Measurements from ENCODE around the gene TCEAL5.
"Not testable (repeated sequence)": the region's sequence is repeated elsewhere in the genome, so short reads cannot be mapped to it uniquely, and the experiment has no call there.

TCEAL5 gene

DNA sequence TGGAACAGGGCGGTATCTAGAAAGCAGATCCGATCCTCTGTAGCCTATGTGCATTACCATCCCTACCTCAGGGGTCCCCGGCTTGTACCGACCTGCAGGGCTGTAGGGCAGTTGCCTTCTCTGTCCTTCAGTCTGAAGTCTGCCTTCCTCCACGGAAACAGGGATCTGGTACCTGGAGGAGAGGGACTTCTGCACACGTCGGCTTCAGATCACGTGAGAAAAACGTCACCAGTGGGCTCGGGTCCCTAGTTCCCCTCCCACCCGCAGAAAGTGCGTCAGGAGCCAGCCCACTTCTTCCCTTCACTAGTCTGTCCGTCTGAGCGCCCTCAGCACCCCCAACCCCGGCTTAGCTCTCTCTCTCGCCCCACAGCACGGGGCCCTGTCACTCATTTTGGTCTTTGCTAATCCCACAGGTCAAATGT lies at the start of gene TCEAL5:
TCEAL5 (minus strand) TSS at position 170 of the 422 bp plus-strand sequence. CDS start 2,187 bp downstream, outside the sequence.
- no peak for DNase-seq (ENCODE audit: low read depth in 2 of 2)

- DNase-seq (ENCODE audit: low read depth in 2 of 2): no peak
These were observed 34.8 kb upstream of the TCEAL5 start for GRCh38 chrX:103311399-103311780.

DNA sequence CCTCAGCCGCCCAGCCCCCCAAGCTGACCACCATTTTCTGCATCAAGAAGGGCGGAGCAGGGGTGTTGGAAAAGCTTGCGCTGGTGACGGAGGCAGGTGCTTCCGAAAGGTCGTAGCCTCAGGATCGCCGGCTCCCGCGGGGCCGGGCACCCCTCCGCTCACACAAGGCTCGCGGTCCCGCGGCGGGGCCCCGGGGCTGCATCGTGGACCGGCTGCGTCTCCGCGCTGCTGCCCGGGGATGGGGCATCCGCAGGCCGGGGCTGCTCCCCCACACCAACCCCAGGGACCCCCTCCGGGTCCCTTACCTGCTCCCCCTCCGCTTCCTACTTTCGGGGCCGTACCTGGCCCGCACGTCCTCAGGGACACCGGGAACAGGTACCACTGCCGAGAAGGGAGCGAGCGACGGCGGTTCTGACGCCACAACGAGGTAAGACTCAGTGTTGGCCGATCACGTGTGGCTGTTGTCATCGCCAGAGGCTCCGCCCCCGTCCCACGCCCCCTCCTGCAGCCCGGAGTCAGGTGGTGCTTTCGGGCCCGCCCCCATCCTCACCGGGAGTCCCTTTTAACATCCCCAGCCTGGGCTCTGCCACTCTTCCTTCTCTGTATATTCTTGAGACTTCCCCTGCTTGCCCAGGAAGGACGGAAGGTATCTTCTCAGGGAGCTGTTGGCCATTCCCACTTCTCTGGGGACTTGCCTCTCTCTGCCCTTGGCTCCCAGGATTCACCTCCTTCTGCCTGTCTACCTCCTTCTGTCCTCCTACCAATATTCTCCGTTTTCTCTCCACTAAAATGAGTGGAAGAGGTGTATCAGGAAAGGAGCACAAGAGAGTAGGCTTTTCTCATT lies 34.2 kb upstream of the TCEAL5 start, which contains the start of gene BEX2:
BEX2 (minus strand) TSS at position 436 of the 844 bp plus-strand sequence. CDS start 1,014 bp downstream, outside the sequence.
- DNase-seq (ENCODE audit: low read depth in 2 of 2): peak; percentile 66 to 69

DNA sequence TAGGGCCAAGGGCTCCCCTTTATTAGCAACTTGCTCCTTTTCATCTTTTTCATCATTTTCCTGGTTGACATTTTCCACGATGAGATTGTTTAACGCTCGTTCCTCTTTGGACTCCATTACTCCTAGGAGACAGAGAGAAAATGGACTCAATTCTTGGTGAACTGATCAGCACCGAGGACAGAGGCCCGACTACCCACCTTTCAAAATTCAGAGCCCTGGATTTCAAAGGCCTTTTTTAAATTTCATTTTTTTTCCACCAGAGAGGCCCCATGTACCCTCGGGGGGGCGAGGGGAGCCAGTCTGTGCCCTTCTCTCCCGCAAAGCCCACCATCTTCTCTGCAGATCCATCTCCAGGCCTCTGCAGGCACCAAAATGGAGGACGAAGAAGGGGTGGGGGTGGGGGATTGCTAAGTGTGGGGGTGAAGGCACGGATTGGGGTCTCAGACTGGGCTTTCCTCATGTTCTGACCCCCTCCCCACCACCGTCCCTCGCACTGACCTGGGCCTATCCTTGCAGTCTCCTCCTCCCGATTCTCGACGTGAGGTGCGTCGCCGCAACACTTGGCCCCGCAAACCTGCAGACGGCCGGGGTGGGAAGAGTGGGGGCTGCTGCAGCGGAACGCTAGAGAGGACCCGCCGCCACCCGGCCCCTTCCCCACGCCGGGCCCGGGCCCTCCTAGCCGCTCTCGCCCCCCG lies 33.5 kb upstream of the TCEAL5 start:
- no peak for DNase-seq (ENCODE audit: low read depth in 2 of 2)

DNA sequence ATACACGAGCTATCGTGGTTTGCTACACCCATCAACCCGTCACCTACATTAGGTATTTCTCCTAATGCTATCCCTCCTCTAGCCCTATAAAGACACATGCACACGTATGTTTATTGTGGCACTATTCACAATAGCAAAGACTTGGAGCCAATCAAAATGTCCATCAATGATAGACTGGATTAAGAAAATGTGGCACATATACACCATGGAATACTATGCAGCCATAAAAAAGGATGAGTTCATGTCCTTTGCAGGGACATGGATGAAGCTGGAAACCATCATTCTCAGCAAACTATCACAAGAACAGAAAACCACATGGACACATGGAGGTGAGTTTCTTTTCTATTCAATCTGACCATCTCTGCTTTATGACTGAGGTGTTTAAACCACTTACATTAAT lies 29.1 kb upstream of the TCEAL5 start:
- not testable (repeated sequence) for DNase-seq (ENCODE audit: low read depth in 2 of 2)

DNA sequence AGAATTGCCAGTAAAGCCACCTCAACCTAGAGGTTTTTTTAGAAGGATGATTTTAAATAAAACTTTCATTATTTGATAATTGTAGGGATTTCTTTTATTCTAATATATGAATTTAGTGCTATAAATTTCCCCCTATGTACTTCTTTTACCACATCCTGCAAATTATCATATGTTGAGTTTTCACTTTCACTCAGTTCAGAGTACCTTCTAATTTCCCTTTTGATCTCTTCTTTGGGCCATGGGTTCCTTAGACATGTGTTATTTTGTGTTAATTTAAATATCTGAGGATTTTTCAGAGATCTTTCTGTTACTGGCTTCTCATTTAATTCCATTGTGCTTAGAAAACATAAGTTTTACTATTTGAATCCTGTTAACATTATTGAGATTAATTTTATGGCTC lies 28.2 kb upstream of the TCEAL5 start:
- DNase-seq (ENCODE audit: low read depth in 2 of 2): no peak

- no peak for DNase-seq (ENCODE audit: low read depth in 2 of 2)
These were observed 16.6 kb upstream of the TCEAL5 start for GRCh38 chrX:103293118-103293517.

DNA sequence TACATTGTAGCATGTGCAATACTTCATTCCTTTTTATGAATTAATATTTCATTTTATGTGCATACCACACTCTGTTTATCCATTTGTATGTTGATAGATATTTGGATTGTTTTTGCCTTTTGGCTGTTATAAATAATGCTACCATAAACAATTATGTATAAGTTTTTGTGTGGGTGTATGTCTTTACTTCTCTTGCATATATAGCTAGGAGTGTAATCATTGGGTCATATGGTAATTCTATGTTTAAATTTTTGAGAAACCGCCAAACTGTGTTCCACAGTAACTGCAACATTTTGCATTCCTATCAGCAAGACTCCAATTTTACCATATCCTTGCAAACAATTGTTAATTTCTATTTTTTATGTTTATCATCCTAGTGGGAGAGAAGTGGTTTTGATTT lies 3.1 kb upstream of the TCEAL5 start:
- DNase-seq (ENCODE audit: low read depth in 2 of 2): no peak

DNA sequence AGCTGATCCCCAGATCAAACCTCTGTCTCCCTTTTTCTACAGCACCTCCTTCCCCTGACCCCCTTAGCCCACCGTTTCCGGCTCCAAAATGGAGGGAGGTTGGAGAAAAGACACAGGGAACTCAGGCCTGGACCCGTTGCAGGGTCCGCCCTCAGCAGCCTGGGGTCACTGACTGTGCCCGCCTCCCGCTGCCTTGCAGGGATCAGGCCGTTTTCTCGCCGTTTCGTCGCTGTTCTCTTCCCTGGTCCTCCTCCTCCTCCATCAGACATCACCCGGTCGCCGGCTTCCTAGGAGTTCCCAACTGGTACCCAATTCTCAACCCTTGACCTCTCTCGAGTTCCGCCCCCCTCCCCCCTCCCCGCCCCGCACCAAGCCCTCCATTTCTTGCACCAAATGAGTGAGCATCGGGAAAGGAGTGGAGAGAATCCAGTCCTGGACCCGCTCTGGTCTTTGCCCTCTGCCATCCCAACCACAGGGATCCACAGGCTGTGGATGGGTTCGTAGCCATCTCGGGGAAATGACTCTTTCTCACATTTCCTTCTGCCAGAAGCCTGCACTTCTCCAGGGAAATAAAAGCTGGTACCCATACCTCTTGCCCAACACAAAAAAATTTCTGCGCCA lies 493 bp downstream of the TCEAL5 start:
- DNase-seq (ENCODE audit: low read depth in 2 of 2): no peak

- DNase-seq (ENCODE audit: low read depth in 2 of 2): no peak
These were observed 2.3 kb downstream of the TCEAL5 start for GRCh38 chrX:103274284-103274683.

GRCh38 chrX:103258275-103258674 lies 18.3 kb downstream of the TCEAL5 start:
- no peak for DNase-seq (ENCODE audit: low read depth in 2 of 2)

GRCh38 chrX:103256651-103257050 lies 19.9 kb downstream of the TCEAL5 start:
- DNase-seq (ENCODE audit: low read depth in 2 of 2): no peak

DNA sequence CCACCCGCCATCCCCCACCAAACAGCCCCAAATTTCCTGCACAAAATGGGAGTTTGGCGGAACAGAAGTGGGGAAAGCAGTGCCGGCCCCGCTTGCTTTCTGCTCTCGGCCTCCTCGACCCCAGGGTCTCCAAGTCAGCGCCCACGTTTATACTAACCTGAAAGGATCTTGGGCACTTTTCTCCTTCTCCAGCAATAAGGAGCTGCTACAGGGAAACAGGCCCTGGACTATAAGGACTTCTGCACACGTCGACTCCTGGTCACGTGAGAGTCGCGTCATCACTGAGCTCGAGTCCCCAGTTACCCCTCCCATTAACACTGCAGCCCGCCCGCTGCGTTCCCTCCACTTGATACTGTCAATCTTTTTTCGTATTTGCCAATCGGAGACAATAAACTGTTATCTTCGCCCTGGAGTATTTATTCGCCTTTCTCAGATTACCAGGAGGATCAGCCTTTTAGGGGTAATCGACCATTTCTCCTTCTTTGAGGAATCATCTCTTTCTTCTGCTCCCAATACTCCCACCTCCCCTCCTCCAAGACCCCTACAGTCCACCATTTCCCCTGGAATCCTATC lies 21.5 kb downstream of the TCEAL5 start, which contains the start of gene TCEAL8:
TCEAL8 (minus strand) TSS at position 235 of the 573 bp plus-strand sequence. CDS start 1,176 bp downstream, outside the sequence.
- peak; percentile 38 to 45 for DNase-seq (ENCODE audit: low read depth in 2 of 2)

GRCh38 chrX:103254171-103254824 lies 22.3 kb downstream of the TCEAL5 start:
- peak; percentile 13 to 19 for DNase-seq (ENCODE audit: low read depth in 2 of 2)

DNA sequence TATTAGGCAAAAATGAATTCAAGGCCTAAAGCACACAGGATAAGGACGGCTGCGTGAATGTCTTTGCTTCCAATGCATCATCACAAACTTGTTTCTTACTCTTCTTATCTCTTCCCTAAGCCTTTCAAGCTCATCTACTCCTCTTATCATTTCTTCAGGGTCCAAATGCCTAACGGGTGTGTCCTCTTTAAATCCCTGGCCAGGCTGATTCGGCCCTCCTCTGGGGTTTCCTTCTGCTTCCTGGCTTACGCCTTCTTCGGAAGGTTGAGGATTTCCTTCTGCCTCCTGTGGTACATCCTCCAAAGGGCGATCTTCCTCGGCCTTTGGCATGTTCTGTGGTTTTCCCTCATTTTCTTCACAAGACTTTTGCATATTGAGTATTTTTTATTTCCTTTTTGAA lies 22.9 kb downstream of the TCEAL5 start:
- DNase-seq (ENCODE audit: low read depth in 2 of 2): no peak

DNA sequence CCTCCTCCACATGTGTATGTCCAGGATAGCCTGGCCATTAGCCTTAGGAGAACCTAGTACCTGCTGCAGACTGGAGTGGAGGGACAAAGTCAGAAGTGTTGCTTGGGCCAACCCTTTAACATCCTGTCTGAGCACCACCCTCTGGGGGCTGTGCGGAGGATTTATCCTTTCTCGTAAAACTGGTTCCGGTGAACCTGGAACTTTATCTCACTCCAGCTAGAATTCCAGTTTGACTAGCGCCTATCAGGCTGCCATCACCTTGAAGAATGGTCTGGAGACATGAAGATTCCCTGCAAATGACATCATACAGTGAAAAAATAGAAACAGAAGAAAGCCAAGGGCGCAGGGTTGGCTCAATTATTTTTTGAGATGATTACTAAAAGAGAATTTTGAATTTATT lies 25.6 kb downstream of the TCEAL5 start:
- DNase-seq (ENCODE audit: low read depth in 2 of 2): no peak

- DNase-seq (ENCODE audit: low read depth in 2 of 2): no peak
These were observed 26.7 kb downstream of the TCEAL5 start for GRCh38 chrX:103249805-103250204.

- no peak for DNase-seq (ENCODE audit: low read depth in 2 of 2)
These were observed 28.0 kb downstream of the TCEAL5 start for GRCh38 chrX:103248553-103248952.

DNA sequence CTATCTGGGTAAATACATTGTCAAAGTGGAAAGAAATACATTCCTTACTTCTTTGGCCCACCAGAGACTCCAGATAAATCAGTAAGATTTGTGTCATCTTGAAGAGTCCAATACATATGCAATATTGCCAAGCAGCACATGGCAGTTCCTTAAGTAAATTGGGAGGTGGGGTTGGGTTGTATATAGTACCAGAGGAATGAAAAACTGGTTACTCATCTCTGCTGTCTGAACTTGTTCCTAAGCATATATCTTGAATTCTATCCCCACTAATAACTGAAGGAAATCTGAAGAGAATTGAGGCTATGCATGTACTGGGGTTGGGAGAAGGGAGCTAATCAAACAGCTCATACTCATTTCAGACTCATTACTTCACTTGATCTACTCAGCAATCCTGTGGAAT lies 36.4 kb downstream of the TCEAL5 start:
- DNase-seq (ENCODE audit: low read depth in 2 of 2): no peak

- DNase-seq (ENCODE audit: low read depth in 2 of 2): no peak
These were observed 40.3 kb downstream of the TCEAL5 start for GRCh38 chrX:103236296-103236695.

DNA sequence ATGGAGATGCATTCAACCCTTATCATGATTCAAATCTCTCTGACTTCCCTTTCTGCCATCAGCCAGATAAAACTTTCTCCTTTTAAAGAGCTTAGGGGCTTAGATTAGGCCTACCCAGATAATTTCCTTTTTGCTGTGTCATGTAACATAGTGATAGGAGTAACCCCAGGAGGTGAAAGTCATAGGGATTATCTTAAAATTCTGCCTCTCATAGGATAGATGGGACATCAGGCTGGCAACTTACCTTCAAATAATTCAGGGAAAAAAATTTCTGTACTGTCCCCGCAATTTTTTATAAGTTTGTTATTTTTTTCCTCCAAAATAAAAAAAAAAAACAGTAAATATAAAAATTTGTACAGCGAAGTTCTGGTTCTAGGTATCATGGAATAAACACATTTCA lies 40.9 kb downstream of the TCEAL5 start:
- not testable (repeated sequence) for DNase-seq (ENCODE audit: low read depth in 2 of 2)
